H1 (cell line): Measurements from ENCODE around the gene ESD. TPM values are rescaled to one million over a fixed set of nuclear protein-coding genes. Genes with fewer than 3 reads are reported as not detected.

Experiments
- BACH1 ChIP-seq: IDR thresholded peaks from 2 replicates; pipeline ENCODE4 v1.6.1; 2012; ENCODE audit warnings: low read length, improper control_type of control experiment
- BCL11A ChIP-seq, 2 experiments: IDR thresholded peaks; one replicate each; pipeline ENCODE4 v1.6.1; 2011; ENCODE audit warnings: low read depth in 2 of 2, low read length in 2 of 2, mild to moderate bottlenecking in 2 of 2
- CBX5 ChIP-seq: fragments of 300-800, 300-1000 bp; sonication (generic); IDR thresholded peaks from 2 replicates; pipeline ENCODE4 v1.7.1; 2016; ENCODE audit warnings: antibody characterized with exemption, low read length, low read depth
- CHD1 ChIP-seq: IDR thresholded peaks from 2 replicates; pipeline ENCODE4 v1.6.1; 2012; ENCODE audit warnings: low read depth, low read length, improper control_type of control experiment
- CHD7 ChIP-seq: fragments of 300-600 bp; sonication (generic); IDR thresholded peaks from 2 replicates; pipeline ENCODE4 v1.7.1; 2012; ENCODE audit warnings: low read length, moderate library complexity, mild to moderate bottlenecking, inconsistent platforms; ENCODE audit not compliant: insufficient replicate concordance
- HDAC6 ChIP-seq: IDR thresholded peaks from one replicate; pipeline ENCODE4 v1.7.1; 2012; ENCODE audit warnings: low read depth, mild to moderate bottlenecking, inconsistent platforms, low read length, moderate library complexity
- NANOG ChIP-seq: IDR thresholded peaks from 2 replicates; pipeline ENCODE4 v1.6.1; 2011; ENCODE audit warnings: low read length, low read depth, mild to moderate bottlenecking, inconsistent platforms; ENCODE audit not compliant: insufficient read depth, poor library complexity, severe bottlenecking
- RFX5 ChIP-seq: IDR thresholded peaks from 2 replicates; pipeline ENCODE4 v1.6.1; 2011; ENCODE audit warnings: low read depth, low read length, improper control_type of control experiment, borderline replicate concordance
- SAP30 ChIP-seq: fragments of 300-600 bp; sonication (generic); IDR thresholded peaks from 2 replicates; pipeline ENCODE4 v1.7.1; 2012; ENCODE audit warnings: low read length, moderate library complexity, mild to moderate bottlenecking, inconsistent platforms; ENCODE audit not compliant: insufficient read depth, insufficient replicate concordance
- SUZ12 ChIP-seq: fragments of 200-600 bp; sonication (generic); IDR thresholded peaks from 2 replicates; pipeline ENCODE4 v1.6.1; 2012; ENCODE audit warnings: mild to moderate bottlenecking, inconsistent platforms, low read length, moderate library complexity, mixed read lengths
- TAF7 ChIP-seq: optimal IDR thresholded peaks from 2 replicates; pipeline ENCODE3; 2011; ENCODE audit warnings: low read depth, mild to moderate bottlenecking, inconsistent platforms, low read length, moderate library complexity, borderline replicate concordance
- TBP ChIP-seq: IDR thresholded peaks from 2 replicates; pipeline ENCODE4 v1.6.1; 2011; ENCODE audit warnings: low read depth, low read length, improper control_type of control experiment
- polyA plus RNA-seq, 7 experiments: library from polyadenylated mRNA; depleted of rRNA in 3 of 7; stranded (reverse) in 5 of 7; unstranded in 2 of 7; fragments of >200 nt in 5 of 7; fragments of 200-250 nt in 2 of 7; gene quantifications; 1 replicate in 5 of 7; 2 replicates in 1 of 7; 4 replicates in 1 of 7; pipeline versions ENCODE4 v1.2.1 to v1.2.3, GENCODE V29; 2011 to 2013; ENCODE audit warnings: missing spikeins in 2 of 7, mixed read lengths in 2 of 7
- total RNA-seq: library from RNA; stranded (reverse); fragmentation: NEBNext Ultra II Directional; extraction: Animal tissue kit (Norgen Biotek cat#: 25700); gene quantifications from 2 replicates; pipeline ENCODE4 v1.2.1, GENCODE V29; 2021

The ESD gene
- total and polyA plus RNA-seq, 2 of the 8 experiments (the other 6 are each of a cell fraction or from before 2014, with no cell fraction given), result 40.3 to 55.8 TPM

GRCh38 chr13:46745062-46745461 lies 51.9 kb downstream of the ESD start (continued):
- TF ChIP-seq CHD7 (no peak), BACH1 (no peak), NANOG (no peak), SAP30 (no peak), HDAC6 (no peak), SUZ12 (no peak), CHD1 (no peak), TBP (no peak), TAF7 (no peak), RFX5 (no peak), CBX5 (no peak), BCL11A (IDR thresholded peaks at IDR 0.05; ENCODE audit: low read depth in 2 of 2, low read length in 2 of 2) (no peak)
